Upper lobe of left lung (tissue), 4 donors: ENCODE results near the gene LRGUK.

ENCODE experiments used
- CTCF ChIP-seq, 6 experiments: fragments of 450-650 bp in 4 of 6; fragments of 200-600 bp in 2 of 6; sonication (generic) in 2 of 6; IDR thresholded peaks; one replicate each; pipeline ENCODE4 v1.5.1; 2016 to 2019; ENCODE audit warnings: antibody characterized with exemption in 6 of 6
- EP300 ChIP-seq, 4 donors: sonication (generic); formaldehyde crosslinking; IDR thresholded peaks; one replicate each; pipeline ENCODE4 v1.5.1; 2017; ENCODE audit warnings: antibody characterized with exemption in 4 of 4, control low read depth in 2 of 4

- TF ChIP-seq CTCF (IDR thresholded peaks at IDR 0.05) (no peak), EP300 (IDR thresholded peaks at IDR 0.05) (no peak)
These were observed 68.1 kb downstream of the LRGUK start for GRCh38 chr7:134195252-134195651.
